Measurements from ENCODE around the gene TPCN1. TPM values are rescaled to one million over a fixed set of nuclear protein-coding genes. Genes with fewer than 3 reads are reported as not detected.
A peak's percentile ranks its signal among the peaks of the same experiment; 100 is the strongest.
"Not testable (repeated sequence)": the region's sequence is repeated elsewhere in the genome, so short reads cannot be mapped to it uniquely, and the experiment has no call there.

The TPCN1 gene
- total RNA-seq, 1 experiment from 2014 or later, result 42.7 TPM

- Histone ChIP-seq H3K9me3 (ENCODE audit: insufficient read depth, low read depth) (no peaks in the 10 kb centered on the region), H2AFZ (no peak overlapping the region), H3K4me2 (no peak overlapping the region), H3K36me3 (ENCODE audit: low read depth) (no peaks in the 10 kb centered on the region), H3K4me3 (no peak overlapping the region), H3K4me1 (replicated peaks; ENCODE audit: insufficient read depth) (peaks cover 12% of the 10 kb centered on the region), H3K79me2 (ENCODE audit: low read depth) (no peaks in the 10 kb centered on the region), H3F3A (ENCODE audit: insufficient read depth, low read depth) (peaks cover 16% of the 10 kb centered on the region; the same call in 1 of the 2 replicates), H3K9me2 (ENCODE audit: insufficient read depth) (no peaks in the 10 kb centered on the region), H4K20me1 (ENCODE audit: insufficient read depth) (no peaks in the 10 kb centered on the region), H3K27me3 (ENCODE audit: insufficient read depth, low read depth) (no peaks in the 10 kb centered on the region), H3K27ac (0 out of 2 replicates have a peak overlapping the region, but pooled peaks have one; percentile 14)
- TF ChIP-seq EZH2 (IDR thresholded peaks at IDR 0.05; ENCODE audit: low read depth) (no peak), CTCF (conservative IDR thresholded peaks at IDR 0.05) (no peak)
- no peak for DNase-seq
- intact Hi-C loops (cut with micrococcal nuclease; ENCODE audit: unreplicated experiment), result no loop called here
- ChIA-PET POLR2A (ENCODE audit: unreplicated experiment) (interaction anchor here (0.6 kb wide), 2 partner anchors 70 to 131 kb away, joined by 4 to 6 read pairs; partner anchors contain the start of gene SLC8B1), CTCF (no interaction called here)
- BruUV-seq (replicated peaks), result no TSS peak
These were observed 17.2 kb upstream of the TPCN1 start for GRCh38 chr12:113203852-113204760.

- H3K36me3 ChIP-seq (ENCODE audit: low read depth), result no peaks in the 10 kb centered on the region
- peaks cover 16% of the 10 kb centered on the region; the same call in 1 of the 2 replicates for H3F3A ChIP-seq (ENCODE audit: insufficient read depth, low read depth)
- H3K4me3 ChIP-seq, result no peak overlapping the region
- intact Hi-C loops (cut with micrococcal nuclease; ENCODE audit: unreplicated experiment), result no loop called here
- peaks cover 12% of the 10 kb centered on the region for H3K4me1 ChIP-seq (replicated peaks; ENCODE audit: insufficient read depth)
- TF ChIP-seq EZH2 (IDR thresholded peaks at IDR 0.05; ENCODE audit: low read depth) (no peak), CTCF (conservative IDR thresholded peaks at IDR 0.05) (no peak)
- no peaks in the 10 kb centered on the region for H3K27me3 ChIP-seq (ENCODE audit: insufficient read depth, low read depth)
- H4K20me1 ChIP-seq (ENCODE audit: insufficient read depth), result no peaks in the 10 kb centered on the region
- peak overlapping the region; percentile 21 for H3K27ac ChIP-seq
- H3K4me2 ChIP-seq, result no peak overlapping the region
- H2AFZ ChIP-seq, result no peak overlapping the region
- H3K9me2 ChIP-seq (ENCODE audit: insufficient read depth), result no peaks in the 10 kb centered on the region
- no peaks in the 10 kb centered on the region for H3K79me2 ChIP-seq (ENCODE audit: low read depth)
- H3K9me3 ChIP-seq (ENCODE audit: insufficient read depth, low read depth), result no peaks in the 10 kb centered on the region
- ChIA-PET CTCF (interaction anchor here (0.6 kb wide), 1 partner anchor 17 kb away, joined by 4 read pairs; no protein-coding TSS in a partner anchor), POLR2A (ENCODE audit: unreplicated experiment) (interaction anchor here (0.6 kb wide), 3 partner anchors 9 to 130 kb away, joined by 4 to 7 read pairs (median 6); partner anchors contain the start of gene SLC8B1)
- BruUV-seq (replicated peaks), result no TSS peak
- peak in 1 of 2 experiments; percentile 59 for DNase-seq
These were observed 16.5 kb upstream of the TPCN1 start for GRCh38 chr12:113204804-113205203.

- H3K79me2 ChIP-seq (ENCODE audit: low read depth); intact Hi-C loops (cut with micrococcal nuclease; ENCODE audit: unreplicated experiment); POLR2A ChIA-PET (ENCODE audit: unreplicated experiment); DNase-seq; H3K4me2 ChIP-seq; H2AFZ ChIP-seq; H4K20me1 ChIP-seq (ENCODE audit: insufficient read depth); H3K4me3 ChIP-seq; H3K9me2 ChIP-seq (ENCODE audit: insufficient read depth); H3K27ac ChIP-seq; H3K27me3 ChIP-seq (ENCODE audit: insufficient read depth, low read depth); H3K36me3 ChIP-seq (ENCODE audit: low read depth); H3K9me3 ChIP-seq (ENCODE audit: insufficient read depth, low read depth); CTCF ChIA-PET: not testable (repeated sequence)
- TSS peak; percentile 83 for BruUV-seq (replicated peaks)
- Histone ChIP-seq H3F3A (ENCODE audit: insufficient read depth, low read depth) (peaks cover 16% of the 10 kb centered on the region; the same call in 1 of the 2 replicates), H3K4me1 (replicated peaks; ENCODE audit: insufficient read depth) (peaks cover 12% of the 10 kb centered on the region)
These were observed 14.5 kb upstream of the TPCN1 start for GRCh38 chr12:113206802-113207201.

All from PC-9 (cell line).